HG03378 (cell line): ENCODE measurements around the gene TMTC3.
A peak's percentile ranks its signal among the peaks of the same experiment; 100 is the strongest.
"Not testable (repeated sequence)": the region's sequence is repeated elsewhere in the genome, so short reads cannot be mapped to it uniquely, and the experiment has no call there.

Source experiments
- ATAC-seq: cut with Tn5 transposase; IDR thresholded peaks from one replicate; pipeline ENCODE4 v1.9.1; 2021; ENCODE audit warnings: mild to moderate bottlenecking, moderate library complexity; ENCODE audit not compliant: unreplicated experiment

Gene TMTC3

GRCh38 chr12:88163371-88163770 lies 21.3 kb downstream of the TMTC3 start:
- ATAC-seq: no peak

DNA sequence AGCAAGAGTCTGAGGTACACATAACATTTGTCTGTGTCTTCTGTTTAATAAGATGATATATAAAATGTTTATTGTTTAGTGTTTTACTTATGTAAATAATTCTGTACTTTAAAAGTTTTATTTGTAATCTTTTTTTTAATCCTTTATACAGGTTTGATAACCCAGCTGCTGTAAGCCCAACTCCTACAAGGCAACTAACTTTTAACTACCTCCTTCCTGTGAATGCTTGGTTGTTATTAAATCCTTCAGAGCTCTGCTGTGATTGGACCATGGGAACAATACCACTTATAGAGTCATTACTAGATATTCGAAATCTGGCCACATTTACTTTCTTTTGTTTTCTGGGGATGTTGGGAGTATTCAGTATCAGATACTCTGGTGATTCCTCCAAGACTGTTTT lies 24.1 kb downstream of the TMTC3 start:
- ATAC-seq: no peak

DNA sequence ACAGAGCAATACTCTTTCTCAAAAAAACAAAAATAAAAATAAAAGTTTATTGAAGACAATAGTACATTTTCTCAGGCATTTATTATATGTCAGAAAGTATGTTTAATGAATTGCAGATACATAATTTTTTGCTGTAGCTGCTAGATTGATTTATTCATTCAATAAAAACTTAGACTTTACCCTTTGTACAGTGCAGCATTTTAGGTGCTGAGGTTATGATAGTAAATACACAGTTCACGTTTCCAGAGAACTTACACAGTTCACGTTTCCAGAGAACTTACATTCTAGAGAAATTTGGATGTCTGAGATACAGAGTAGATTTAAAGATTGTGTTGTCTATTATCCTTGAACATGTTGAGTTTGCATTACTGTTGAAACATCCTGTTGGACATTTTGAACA lies 25.3 kb downstream of the TMTC3 start:
- ATAC-seq: no peak

DNA sequence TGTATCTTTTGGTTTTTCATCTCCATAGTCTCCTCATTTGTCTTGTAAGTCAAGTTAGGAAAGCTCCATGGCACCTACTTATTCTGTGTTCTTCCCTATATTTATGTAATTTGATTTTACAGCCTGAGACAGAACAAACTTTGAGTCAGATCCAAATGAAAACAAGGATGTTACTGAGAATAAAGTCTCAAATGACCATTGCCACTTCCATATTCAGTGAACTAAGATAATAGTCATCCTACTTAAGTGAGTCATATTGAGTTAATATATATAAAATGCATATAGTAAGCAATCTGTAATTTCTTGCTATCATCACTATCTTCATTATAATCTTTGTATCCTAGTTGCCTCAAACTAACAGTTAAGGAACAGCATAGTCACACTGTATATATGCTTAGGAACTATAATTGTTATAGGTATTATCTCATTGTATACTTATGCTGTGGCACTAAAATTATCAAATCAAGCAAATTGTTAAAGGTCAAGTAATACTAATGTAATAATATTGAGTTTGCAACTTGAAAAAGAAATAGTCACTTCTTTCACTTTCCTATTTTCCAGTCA lies 30.8 kb downstream of the TMTC3 start:
- ATAC-seq: no peak

DNA sequence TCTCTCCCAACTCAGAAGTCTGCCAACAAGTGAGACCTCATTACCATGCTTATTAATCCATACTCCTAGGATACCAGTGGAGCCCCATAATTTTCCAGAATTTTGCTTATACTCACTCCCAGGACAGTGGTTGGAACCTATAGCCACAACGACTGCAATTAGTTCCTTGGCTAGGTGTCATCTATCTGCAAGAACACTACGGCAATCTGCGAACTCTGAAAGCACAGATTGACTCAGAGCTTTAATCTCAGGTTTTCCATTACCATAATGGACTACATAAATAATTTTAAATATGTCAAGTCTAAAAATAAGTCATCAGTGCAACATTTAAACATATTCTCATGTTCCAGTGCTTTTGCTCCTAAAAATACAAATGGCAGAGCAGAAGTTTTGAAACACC lies 33.4 kb downstream of the TMTC3 start:
- no peak for ATAC-seq

GRCh38 chr12:88179436-88180014 lies 37.4 kb downstream of the TMTC3 start:
- ATAC-seq: no peak

- no peak for ATAC-seq
These were observed 39.8 kb downstream of the TMTC3 start for GRCh38 chr12:88181881-88182280.

- ATAC-seq: no peak
These were observed 40.3 kb downstream of the TMTC3 start for GRCh38 chr12:88182416-88182815.

DNA sequence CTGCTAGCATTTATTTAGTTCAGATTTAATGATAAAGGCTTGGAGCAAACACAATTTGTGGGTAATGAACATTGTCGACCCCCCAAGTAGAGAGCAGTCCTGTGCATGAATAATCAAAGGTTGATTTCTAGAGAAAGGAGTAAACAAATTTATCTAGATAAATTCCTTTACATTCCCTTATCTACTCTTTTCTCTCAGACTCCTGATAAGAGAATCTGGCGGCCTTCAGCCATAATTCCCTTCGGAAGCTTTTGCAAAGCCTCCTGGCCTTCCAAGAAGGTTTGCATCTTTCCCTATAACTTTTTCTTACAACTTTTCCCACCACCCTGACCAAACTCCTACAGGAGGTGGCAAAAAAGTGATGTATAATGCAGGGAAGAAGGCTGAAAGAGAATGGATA lies 42.1 kb downstream of the TMTC3 start:
- no peak for ATAC-seq

DNA sequence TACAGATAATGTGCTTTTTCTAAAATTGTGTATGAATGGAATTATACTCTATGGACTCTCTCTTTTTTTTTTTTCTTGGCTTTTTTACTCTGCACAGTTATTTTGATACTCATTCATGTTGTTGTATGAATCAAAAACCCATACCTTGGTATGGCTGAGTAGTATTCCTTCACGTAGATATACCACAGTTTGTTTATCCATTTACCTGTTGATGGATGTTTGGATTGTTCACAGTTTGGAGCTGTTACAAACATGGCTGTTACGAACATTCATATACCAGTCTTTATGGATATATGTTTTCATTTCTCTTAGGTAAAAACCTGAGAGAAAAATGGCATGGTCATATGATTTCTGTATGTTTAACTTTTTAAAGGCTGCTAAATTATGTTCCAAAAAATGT lies 43.2 kb downstream of the TMTC3 start:
- no peak for ATAC-seq

DNA sequence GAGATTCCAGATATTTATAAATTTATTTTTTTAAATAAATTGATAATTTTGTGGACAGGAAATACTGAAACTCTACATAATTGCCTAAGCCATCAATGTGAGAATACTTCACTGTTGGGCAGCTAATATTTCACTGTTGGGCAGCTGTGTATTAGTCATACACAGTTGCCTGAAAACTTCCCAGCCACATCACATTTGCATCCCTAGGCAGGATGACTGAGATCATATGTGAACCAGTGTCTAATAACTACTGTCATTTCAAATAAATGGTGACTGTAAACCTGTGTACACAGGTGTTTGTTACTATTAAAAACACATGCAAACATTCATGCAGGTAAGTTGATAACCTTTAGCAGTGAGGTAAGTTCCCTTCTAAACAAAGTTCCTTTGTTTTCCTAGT lies 43.9 kb downstream of the TMTC3 start:
- peak; percentile 97 for ATAC-seq

GRCh38 chr12:88187571-88187970 lies 45.5 kb downstream of the TMTC3 start:
- ATAC-seq: no peak

- ATAC-seq: no peak
These were observed 46.1 kb downstream of the TMTC3 start for GRCh38 chr12:88188180-88188579.

DNA sequence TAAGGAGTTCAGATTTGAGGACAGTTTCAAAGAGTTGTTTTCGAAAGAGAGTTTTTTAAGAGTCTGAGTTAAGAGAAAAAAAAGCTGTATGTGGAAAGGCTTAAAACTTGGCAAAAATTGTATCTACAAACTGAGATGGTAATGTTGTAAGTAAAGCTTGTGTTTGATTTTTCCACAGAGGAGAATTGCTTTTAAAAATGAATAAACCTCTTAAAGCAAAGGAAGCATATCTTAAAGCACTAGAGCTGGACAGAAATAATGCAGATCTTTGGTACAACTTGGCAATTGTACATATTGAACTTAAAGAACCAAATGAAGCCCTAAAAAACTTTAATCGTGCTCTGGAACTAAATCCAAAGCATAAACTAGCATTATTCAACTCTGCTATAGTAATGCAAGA lies 50.3 kb downstream of the TMTC3 start:
- no peak for ATAC-seq

GRCh38 chr12:88194868-88195267 lies 52.8 kb downstream of the TMTC3 start:
- ATAC-seq: no peak

DNA sequence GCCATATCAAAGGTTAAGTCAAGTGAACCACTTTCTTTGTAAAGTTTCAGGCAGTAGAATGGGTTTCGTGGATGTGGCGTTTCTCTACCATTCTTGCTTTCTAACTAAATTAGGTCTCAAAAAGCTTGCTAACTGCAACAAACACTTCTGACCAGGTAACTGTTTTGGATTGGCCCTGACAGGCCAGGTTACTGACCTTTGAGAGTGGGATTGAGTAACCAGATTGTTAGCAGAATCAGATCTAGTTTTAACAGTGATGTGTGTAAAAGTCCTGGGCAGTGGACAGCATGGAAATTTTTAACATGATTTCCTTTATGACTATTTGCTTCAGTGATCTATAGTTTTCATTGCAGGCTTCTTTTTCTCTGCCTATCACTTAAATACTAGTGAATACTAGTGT lies 57.9 kb downstream of the TMTC3 start:
- no peak for ATAC-seq

- no peak for ATAC-seq
These were observed 60.4 kb downstream of the TMTC3 start for GRCh38 chr12:88202500-88202899.

- ATAC-seq: no peak
These were observed 64.5 kb downstream of the TMTC3 start for GRCh38 chr12:88206601-88207000.

- ATAC-seq: no peak
These were observed 66.0 kb downstream of the TMTC3 start for GRCh38 chr12:88207921-88208620.

DNA sequence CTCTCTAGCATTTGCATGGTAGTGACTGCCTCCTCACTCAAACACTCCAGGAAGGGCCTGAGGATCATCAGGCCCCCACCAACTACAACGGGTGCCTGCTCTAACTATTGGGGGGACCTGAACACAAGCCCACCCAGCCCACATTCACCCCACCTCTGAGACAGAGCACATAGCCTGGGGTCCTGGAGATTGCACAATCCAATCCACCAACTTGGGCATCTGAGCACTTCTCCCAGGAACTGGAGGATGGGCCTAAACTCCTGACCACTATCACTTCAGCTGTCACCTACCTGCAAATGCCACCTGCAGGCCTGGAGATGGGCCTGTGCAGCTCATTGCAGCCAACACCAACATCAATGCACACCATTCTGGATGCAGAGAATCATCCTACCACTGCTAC lies 66.6 kb downstream of the TMTC3 start:
- no peak for ATAC-seq

DNA sequence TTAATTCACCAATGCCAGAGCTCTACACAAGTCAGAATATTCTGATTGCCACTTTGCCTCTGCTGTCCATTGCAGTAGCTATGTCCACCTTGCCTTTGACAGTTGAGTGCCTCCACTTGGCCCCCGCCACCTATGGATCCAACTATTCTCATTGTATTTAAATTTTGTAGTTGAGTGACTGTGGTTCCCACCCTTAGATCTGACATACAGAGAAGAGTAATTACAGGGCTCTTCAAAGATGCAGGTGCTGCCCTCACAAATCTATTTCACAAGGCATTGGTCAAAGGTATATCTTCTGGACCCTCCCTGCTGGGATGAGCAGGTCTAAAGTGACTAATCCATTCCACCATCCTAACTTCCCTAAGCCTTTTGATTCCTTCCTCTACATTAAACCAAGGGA lies 68.2 kb downstream of the TMTC3 start:
- not testable (repeated sequence) for ATAC-seq

GRCh38 chr12:88218293-88218692 lies 76.2 kb downstream of the TMTC3 start:
- no peak for ATAC-seq

DNA sequence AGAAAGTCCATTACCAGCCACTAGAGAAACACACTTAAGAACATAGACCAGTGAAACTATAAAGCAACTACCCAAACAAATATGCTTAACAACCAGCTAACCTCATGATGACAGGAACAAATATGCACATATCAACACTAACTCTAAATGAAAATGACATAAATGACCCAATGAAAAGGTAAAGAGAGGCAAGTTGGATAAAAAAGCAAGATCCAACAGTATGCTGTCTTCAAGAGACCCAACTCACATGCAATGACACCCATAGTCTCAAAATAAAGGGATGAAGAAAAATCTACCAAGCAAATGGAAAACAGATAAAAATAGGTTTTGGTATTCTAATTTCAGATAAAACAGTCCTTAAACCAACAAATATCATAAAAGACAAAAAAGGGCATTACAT lies 77.8 kb downstream of the TMTC3 start:
- ATAC-seq: no peak
